ENCODE data around the gene TMEM158.

DNA sequence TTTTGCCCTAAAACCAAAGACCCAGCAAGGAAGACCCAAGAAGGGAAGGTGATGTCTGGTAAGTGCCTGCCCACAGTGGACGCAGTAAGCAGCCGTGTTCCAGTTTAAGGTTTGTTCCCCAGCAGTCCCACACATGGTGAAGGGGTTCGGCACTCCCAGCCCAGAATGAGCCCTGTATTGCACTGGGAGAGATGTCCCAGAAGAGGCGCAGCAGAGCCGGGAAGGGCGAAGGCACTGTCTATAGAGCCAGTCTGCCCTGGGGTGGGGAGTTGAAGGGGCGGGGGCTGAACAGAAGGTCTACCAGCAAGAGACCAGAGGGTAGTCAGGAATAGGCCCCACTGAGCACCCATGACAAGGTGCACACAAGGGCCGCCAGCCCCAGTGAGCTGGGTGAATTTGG, 6.4 kb downstream of the TMEM158 start:
- no peak for TF ChIP-seq POLR2AphosphoS5 (IDR thresholded peaks at IDR 0.05; ENCODE audit: low read depth)
- TF ChIP-seq, protein P1, sequence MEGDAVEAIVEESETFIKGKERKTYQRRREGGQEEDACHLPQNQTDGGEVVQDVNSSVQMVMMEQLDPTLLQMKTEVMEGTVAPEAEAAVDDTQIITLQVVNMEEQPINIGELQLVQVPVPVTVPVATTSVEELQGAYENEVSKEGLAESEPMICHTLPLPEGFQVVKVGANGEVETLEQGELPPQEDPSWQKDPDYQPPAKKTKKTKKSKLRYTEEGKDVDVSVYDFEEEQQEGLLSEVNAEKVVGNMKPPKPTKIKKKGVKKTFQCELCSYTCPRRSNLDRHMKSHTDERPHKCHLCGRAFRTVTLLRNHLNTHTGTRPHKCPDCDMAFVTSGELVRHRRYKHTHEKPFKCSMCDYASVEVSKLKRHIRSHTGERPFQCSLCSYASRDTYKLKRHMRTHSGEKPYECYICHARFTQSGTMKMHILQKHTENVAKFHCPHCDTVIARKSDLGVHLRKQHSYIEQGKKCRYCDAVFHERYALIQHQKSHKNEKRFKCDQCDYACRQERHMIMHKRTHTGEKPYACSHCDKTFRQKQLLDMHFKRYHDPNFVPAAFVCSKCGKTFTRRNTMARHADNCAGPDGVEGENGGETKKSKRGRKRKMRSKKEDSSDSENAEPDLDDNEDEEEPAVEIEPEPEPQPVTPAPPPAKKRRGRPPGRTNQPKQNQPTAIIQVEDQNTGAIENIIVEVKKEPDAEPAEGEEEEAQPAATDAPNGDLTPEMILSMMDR (IDR thresholded peaks at IDR 0.05; ENCODE audit: insufficient read depth, low read length) = no peak
